Ectodermal cell (in vitro differentiated cells): Measurements from ENCODE around the gene MXD3.
"Not testable (repeated sequence)": the region's sequence is repeated elsewhere in the genome, so short reads cannot be mapped to it uniquely, and the experiment has no call there.

Source experiments
- H3K27ac ChIP-seq: 2 replicates; pipeline ENCODE4 v1.7.0; 2013; ENCODE audit warnings: mild to moderate bottlenecking, low read depth, low read length; ENCODE audit not compliant: insufficient read depth, poor library complexity, severe bottlenecking
- H3K27me3 ChIP-seq: 2 replicates; pipeline ENCODE4 v1.7.0; 2013; ENCODE audit warnings: mild to moderate bottlenecking, low read length; ENCODE audit not compliant: insufficient read depth, control insufficient read depth, poor library complexity, severe bottlenecking
- H3K36me3 ChIP-seq: one replicate; pipeline ENCODE4 v1.7.0; 2013; ENCODE audit warnings: low read length; ENCODE audit not compliant: control insufficient read depth, insufficient read depth
- H3K4me1 ChIP-seq: one replicate; pipeline ENCODE4 v1.7.0; 2013; ENCODE audit warnings: low read length; ENCODE audit not compliant: control insufficient read depth, insufficient read depth
- H3K4me3 ChIP-seq: 2 replicates; pipeline ENCODE4 v1.7.0; 2013; ENCODE audit warnings: low read depth, low read length, control low read depth; ENCODE audit not compliant: insufficient read depth
- H3K9me3 ChIP-seq: 2 replicates; pipeline ENCODE4 v1.7.0; 2013; ENCODE audit warnings: mild to moderate bottlenecking, low read length, moderate library complexity; ENCODE audit not compliant: control insufficient read depth
- WGBS, 2 experiments: methylation state at CpG; one replicate each; pipeline ENCODE4 v1.1.7; 2013; ENCODE audit warnings: missing lambda C conversion rate in 2 of 2; 5-methylcytosine and 5-hydroxymethylcytosine counted together

The MXD3 gene

GRCh38 chr5:177269232-177269895, 42.3 kb downstream of the MXD3 start:
- Histone ChIP-seq H3K9me3 (no peaks in the 10 kb centered on the region), H3K27me3 (no peaks in the 10 kb centered on the region), H3K27ac (no peak overlapping the region), H3K4me1 (no peaks in the 10 kb centered on the region), H3K4me3 (no peak overlapping the region), H3K36me3 (peaks cover 43% of the 10 kb centered on the region)
- WGBS, 2 experiments: 96 to 99% methylated on average over 7 of the region's 7 CpGs

GRCh38 chr5:177265395-177265794, 46.3 kb downstream of the MXD3 start:
- H3K9me3 ChIP-seq: no peaks in the 10 kb centered on the region
- H3K4me1 ChIP-seq: no peaks in the 10 kb centered on the region
- WGBS, 2 experiments: 96 to 98% methylated on average over 16 of the region's 16 CpGs
- no peak overlapping the region for H3K27ac ChIP-seq
- no peak overlapping the region for H3K4me3 ChIP-seq
- no peaks in the 10 kb centered on the region for H3K27me3 ChIP-seq
- H3K36me3 ChIP-seq: peaks cover 41% of the 10 kb centered on the region

DNA sequence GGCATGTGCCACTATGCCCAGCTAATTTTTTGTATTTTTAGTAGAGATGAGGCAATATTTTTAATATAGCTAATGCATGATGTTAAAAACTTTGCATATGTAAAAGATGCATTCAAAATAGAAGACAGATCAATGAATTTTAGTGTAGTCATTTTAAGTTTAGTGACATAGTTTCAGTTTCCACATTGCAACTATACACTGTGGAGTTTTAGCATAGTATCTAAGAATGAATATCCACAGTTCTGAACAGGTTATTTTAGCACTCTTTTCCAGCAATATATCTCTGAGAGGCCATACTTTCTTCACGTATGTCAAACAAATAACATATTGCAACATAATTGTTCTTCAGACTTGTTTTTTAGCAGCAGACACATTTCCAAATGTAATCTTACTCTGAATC, 47.5 kb downstream of the MXD3 start:
- no peaks in the 10 kb centered on the region for H3K4me1 ChIP-seq
- peaks cover 44% of the 10 kb centered on the region for H3K36me3 ChIP-seq
- 91 to 95% methylated on average over 1 of the region's 1 CpG for WGBS, 2 experiments
- H3K9me3 ChIP-seq: no peaks in the 10 kb centered on the region
- H3K27me3 ChIP-seq: no peaks in the 10 kb centered on the region
- no peak overlapping the region for H3K4me3 ChIP-seq
- H3K27ac ChIP-seq: no peak overlapping the region

- Histone ChIP-seq H3K27ac (no peak overlapping the region), H3K4me3 (no peak overlapping the region), H3K9me3 (no peaks in the 10 kb centered on the region), H3K36me3 (peaks cover 51% of the 10 kb centered on the region), H3K4me1 (no peaks in the 10 kb centered on the region), H3K27me3 (no peaks in the 10 kb centered on the region)
- 100% methylated on average over 1 of the region's 1 CpG for WGBS, 2 experiments
Observed at GRCh38 chr5:177261510-177261909, 50.2 kb downstream of the MXD3 start.

GRCh38 chr5:177260961-177261360, 50.7 kb downstream of the MXD3 start:
- Histone ChIP-seq H3K36me3 (peaks cover 52% of the 10 kb centered on the region), H3K4me1 (no peaks in the 10 kb centered on the region), H3K27ac (no peak overlapping the region), H3K9me3 (no peaks in the 10 kb centered on the region), H3K27me3 (no peaks in the 10 kb centered on the region), H3K4me3 (no peak overlapping the region)
- 93 to 94% methylated on average over 4 to 5 of the region's 7 CpGs for WGBS, 2 experiments

- H3K27me3 ChIP-seq, H3K4me1 ChIP-seq, H3K4me3 ChIP-seq, H3K27ac ChIP-seq, H3K9me3 ChIP-seq: not testable (repeated sequence)
- WGBS, 2 experiments: 90 to 93% methylated on average over 7 of the region's 7 CpGs
- peaks cover 57% of the 10 kb centered on the region for H3K36me3 ChIP-seq
Observed at GRCh38 chr5:177258711-177259110, 53.0 kb downstream of the MXD3 start.
